HepG2 (cell line): ENCODE data around the gene SHFL. TPM values are rescaled to one million over a fixed set of nuclear protein-coding genes. Genes with fewer than 3 reads are reported as not detected.

Experiments
- ATAC-seq: fragments of 200-7000 bp; cut with Tn5 transposase; 3 replicates; pipeline ENCODE4 v1.9.1; 2020; ENCODE audit warnings: mild to moderate bottlenecking, moderate library complexity
- BruUV-seq: library from RNA; stranded (reverse); fragments of 400-500 nt; replicated peaks from 2 replicates; lab custom pipeline; 2021; lab: Mats Ljungman, UMichigan
- CTCF ChIA-PET: fragments of 300-600 bp; formaldehyde crosslinking; extraction: SDS; loops from one replicate; lab custom pipeline; 2021; ENCODE audit warnings: low total read pairs, inconsistent platforms, low intra/inter-chr PET ratio; lab: Yijun Ruan, JAX
- POLR2A ChIA-PET: fragments of 350-600 bp; sonication (Branson Sonifier 250); formaldehyde crosslinking; loops from one replicate; lab custom pipeline; 2020; ENCODE audit warnings: antibody characterized with exemption, inconsistent platforms; lab: Yijun Ruan, JAX
- DNase-seq: peaks from one replicate; pipeline ENCODE4 v3.0.0-alpha.2; 2015; ENCODE audit warnings: low spot score
- FAIRE-seq: peaks from 3 replicates; lab custom pipeline; 2011; peaks lifted over from hg19 to GRCh38; lab: Jason Lieb, UNC
- H2AFZ ChIP-seq: one replicate; pipeline ENCODE4 v1.6.1; 2011; ENCODE audit warnings: low read length, inconsistent platforms
- H3K27ac ChIP-seq: fragments of 300-600 bp; 3 replicates; pipeline ENCODE4 v1.8.0; 2011; ENCODE audit warnings: mixed run types, mild to moderate bottlenecking, mixed read lengths, low read length, inconsistent platforms; ENCODE audit not compliant: insufficient read depth; ENCODE audit errors: extremely low read length
- H3K27me3 ChIP-seq, 2 experiments: fragments of 200-600 bp in 1 of 2; 2 replicates in 1 of 2; 3 replicates in 1 of 2; pipeline versions ENCODE4 v1.6.0 to v1.8.0; 2011; ENCODE audit warnings: low read length in 2 of 2, mild to moderate bottlenecking in 2 of 2, moderate library complexity in 2 of 2, inconsistent platforms in 1 of 2; ENCODE audit not compliant: insufficient read depth in 2 of 2, control insufficient read depth in 1 of 2
- H3K36me3 ChIP-seq, 2 experiments: fragments of 200-600 bp in 1 of 2; replicated peaks in 1 of 2; 2 replicates in 1 of 2; 3 replicates in 1 of 2; pipeline versions ENCODE4 v1.5.1 to v1.8.0; 2011; ENCODE audit warnings: low read length in 2 of 2, inconsistent platforms in 1 of 2; ENCODE audit not compliant: insufficient read depth in 2 of 2, control insufficient read depth in 1 of 2
- H3K4me1 ChIP-seq: 2 replicates; pipeline ENCODE4 v1.5.1; 2012; ENCODE audit warnings: low read length, inconsistent platforms; ENCODE audit not compliant: insufficient read depth
- H3K4me2 ChIP-seq: 2 replicates; pipeline ENCODE4 v1.6.0; 2011; ENCODE audit warnings: low read depth, low read length, inconsistent platforms
- H3K4me3 ChIP-seq, 3 experiments: fragments of 200-600 bp in 1 of 3; sonication (generic), shearing (Covaris generic) in 1 of 3; replicated peaks in 1 of 3; 2 replicates each; pipeline ENCODE4 v1.5.1; 2011 to 2016; ENCODE audit warnings: low read length in 3 of 3, inconsistent platforms in 2 of 3, low read depth in 2 of 3, mild to moderate bottlenecking in 2 of 3, control low read depth in 1 of 3, mixed read lengths in 1 of 3; ENCODE audit not compliant: insufficient read depth in 1 of 3
- H3K79me2 ChIP-seq: one replicate; pipeline ENCODE4 v1.6.1; 2011; ENCODE audit warnings: low read length, inconsistent platforms; ENCODE audit not compliant: insufficient read depth
- H3K9ac ChIP-seq: 2 replicates; pipeline ENCODE4 v1.6.0; 2011; ENCODE audit warnings: mild to moderate bottlenecking, low read depth, low read length, inconsistent platforms; ENCODE audit not compliant: insufficient read depth
- H3K9me3 ChIP-seq: 2 replicates; pipeline ENCODE4 v1.5.1; 2012; ENCODE audit warnings: mild to moderate bottlenecking, low read length
- H4K20me1 ChIP-seq: 2 replicates; pipeline ENCODE4 v1.6.0; 2011; ENCODE audit warnings: inconsistent platforms, mild to moderate bottlenecking, low read length, moderate library complexity; ENCODE audit not compliant: insufficient read depth
- ADNP ChIP-seq: sonication (generic); formaldehyde crosslinking; IDR thresholded peaks from 2 replicates; pipeline ENCODE4 v1.4.0; 2020; ENCODE audit warnings: missing genetic modification reagents
- ATF1 ChIP-seq: IDR thresholded peaks from 2 replicates; pipeline ENCODE4 v1.6.1; 2016; ENCODE audit warnings: mild to moderate bottlenecking, control low read depth
- FOXA1 ChIP-seq, 2 experiments: fragments of 450-650 bp in 1 of 2; sonication (generic) in 1 of 2; formaldehyde crosslinking in 1 of 2; IDR thresholded peaks; 2 replicates each; pipeline versions ENCODE4 v1.4.0 to v1.6.1; 2016 to 2020; ENCODE audit warnings: missing genetic modification reagents in 1 of 2
- GLI4 ChIP-seq: sonication (generic); formaldehyde crosslinking; IDR thresholded peaks from 2 replicates; pipeline ENCODE4 v1.5.1; 2020; ENCODE audit warnings: missing genetic modification reagents, mild to moderate bottlenecking, moderate library complexity, borderline replicate concordance
- GMEB2 ChIP-seq: IDR thresholded peaks from 2 replicates; pipeline ENCODE4 v1.6.1; 2016; ENCODE audit warnings: missing biosample characterization, missing genetic modification reagents, low read depth
- KAT2B ChIP-seq: fragments of 150-350 bp; IDR thresholded peaks from 2 replicates; pipeline ENCODE4 v1.6.1; 2014; ENCODE audit warnings: low read depth, low read length, borderline replicate concordance
- KDM6A ChIP-seq: IDR thresholded peaks from 2 replicates; pipeline ENCODE4 v1.6.1; 2016; ENCODE audit warnings: low read depth
- MAFG ChIP-seq: sonication (generic); formaldehyde crosslinking; IDR thresholded peaks from 2 replicates; pipeline ENCODE4 v1.5.1; 2020; ENCODE audit warnings: mild to moderate bottlenecking, missing genetic modification reagents
- NCOA2 ChIP-seq: sonication (generic); formaldehyde crosslinking; IDR thresholded peaks from 2 replicates; pipeline ENCODE4 v1.8.0; 2022; ENCODE audit warnings: inconsistent platforms
- RBM39 ChIP-seq: fragments of 200-400 bp; formaldehyde crosslinking; IDR thresholded peaks from one replicate; pipeline ENCODE4 v1.6.1; 2018; ENCODE audit warnings: antibody characterized with exemption, mild to moderate bottlenecking, low read depth, low read length; ENCODE audit not compliant: poor library complexity, severe bottlenecking
- SRSF4 ChIP-seq: fragments of 200-400 bp; formaldehyde crosslinking; IDR thresholded peaks from one replicate; pipeline ENCODE4 v1.6.1; 2018; ENCODE audit warnings: mild to moderate bottlenecking, low read depth, low read length, moderate library complexity; ENCODE audit not compliant: poor library complexity, severe bottlenecking
- ZNF274 ChIP-seq: sonication (generic); formaldehyde crosslinking; IDR thresholded peaks from 2 replicates; pipeline ENCODE4 v1.5.1; 2020; ENCODE audit warnings: mild to moderate bottlenecking, missing genetic modification reagents
- ZNF3 ChIP-seq: IDR thresholded peaks from 2 replicates; pipeline ENCODE4 v1.7.0; 2017; ENCODE audit warnings: inconsistent platforms
- ZNF749 ChIP-seq: sonication (generic); formaldehyde crosslinking; IDR thresholded peaks from 2 replicates; pipeline ENCODE4 v1.8.0; 2022; ENCODE audit warnings: mild to moderate bottlenecking, missing genetic modification reagents, moderate library complexity, borderline replicate concordance
- ZNF770 ChIP-seq: sonication (generic); formaldehyde crosslinking; IDR thresholded peaks from 2 replicates; pipeline ENCODE4 v1.5.0; 2020; ENCODE audit warnings: mild to moderate bottlenecking, missing genetic modification reagents
- WGBS: methylation state at CpG from one replicate; pipeline ENCODE4 v1.1.6; 2017; ENCODE audit warnings: low lambda C conversion rate; 5-methylcytosine and 5-hydroxymethylcytosine counted together
- in situ Hi-C: cut with HindIII; loops from 2 replicates; pipeline ENCODE4 v1.10.0; 2017; ENCODE audit warnings: low pct_unique_long_range_greater_than_20kb; ENCODE audit not compliant: extremely low pct_ligation_motif_present
- intact Hi-C: fragments of 100-400 bp; cut with micrococcal nuclease; formaldehyde crosslinking; loops from one replicate; pipeline ENCODE4 v1.10.0; 2022; ENCODE audit not compliant: unreplicated experiment
- polyA plus RNA-seq, 8 experiments: library from polyadenylated mRNA; depleted of rRNA in 3 of 8; stranded (reverse) in 7 of 8; unstranded in 1 of 8; fragments of >200 nt; fragmentation: Illumina TruSeq in 4 of 8; extraction: Trizol in 4 of 8; gene quantifications; 2 replicates each; pipeline versions ENCODE4 v1.2.1 to v1.2.3, GENCODE V29; 2011 to 2016; ENCODE audit warnings: low read depth in 4 of 8, missing spikeins in 1 of 8, mixed read lengths in 1 of 8; ENCODE audit not compliant: insufficient read depth in 1 of 8
- total RNA-seq, 5 experiments: library from RNA; depleted of rRNA; stranded (reverse); fragments of >200 nt; fragmentation: Illumina TruSeq; extraction: Trizol; gene quantifications; 2 replicates each; pipeline ENCODE4 v1.2.3, GENCODE V29; 2016; ENCODE audit warnings: low read depth in 1 of 5

Gene SHFL
- total and polyA plus RNA-seq, 2 of the 13 experiments (the other 11 are each of a cell fraction or from before 2014, with no cell fraction given) = 12.3 to 36.4 TPM

GRCh38 chr19:10139952-10140351 is 53.8 kb downstream of the SHFL start:
- ChIA-PET POLR2A (no interaction called here), CTCF (no interaction called here)
- Histone ChIP-seq H3K4me2 (no peak overlapping the region), H3K4me3 (no peak overlapping the region), H3K9me3 (no peaks in the 10 kb centered on the region), H3K27ac (no peak overlapping the region), H3K36me3 (peaks cover 47 to 84% of the 10 kb centered on the region in 2 experiments), H3K27me3 (no peaks in the 10 kb centered on the region), H4K20me1 (no peaks in the 10 kb centered on the region), H2AFZ (no peak overlapping the region), H3K79me2 (no peaks in the 10 kb centered on the region), H3K4me1 (no peaks in the 10 kb centered on the region), H3K9ac (no peak overlapping the region)
- intact Hi-C loops (no loop called here), in situ Hi-C loops (no loop called here)
- DNase-seq = no peak
- no peak for TF ChIP-seq ADNP (CRISPR knock-in tag)
- TF ChIP-seq ZNF3 = no peak
- TF ChIP-seq KDM6A (CRISPR knock-in tag) = no peak
- no peak for TF ChIP-seq ZNF274 (CRISPR knock-in tag)
- TF ChIP-seq ATF1 (CRISPR knock-in tag) = no peak
- BruUV-seq = no TSS peak
- FAIRE-seq = no peak
- ATAC-seq = no peak
- WGBS = 95% methylated on average over 17 of the region's 23 CpGs

GRCh38 chr19:10141479-10141878 is 55.4 kb downstream of the SHFL start:
- POLR2A ChIA-PET = no interaction called here
- Histone ChIP-seq H4K20me1 (no peaks in the 10 kb centered on the region), H3K4me1 (no peaks in the 10 kb centered on the region), H3K27me3 (no peaks in the 10 kb centered on the region), H2AFZ (no peak overlapping the region), H3K9ac (no peak overlapping the region), H3K27ac (no peak overlapping the region), H3K79me2 (no peaks in the 10 kb centered on the region), H3K9me3 (no peaks in the 10 kb centered on the region), H3K4me2 (no peak overlapping the region), H3K4me3 (no peak overlapping the region), H3K36me3 (peaks cover 49 to 92% of the 10 kb centered on the region in 2 experiments)
- WGBS = 93% methylated on average over 9 of the region's 13 CpGs
- no peak for DNase-seq
- ATAC-seq = no peak
- no peak for FAIRE-seq
- in situ Hi-C loops (no loop called here), intact Hi-C loops (no loop called here)
- CTCF ChIA-PET = no interaction called here
- TSS peak; percentile 42 for BruUV-seq
- TF ChIP-seq RBM39 = no peak
- no peak for TF ChIP-seq MAFG (CRISPR knock-in tag)
- TF ChIP-seq FOXA1 (IDR thresholded peaks at IDR 0.05) = no peak
- TF ChIP-seq FOXA1 (CRISPR knock-in tag; IDR thresholded peaks at IDR 0.05) = no peak
- no peak for TF ChIP-seq SRSF4
- no peak for TF ChIP-seq NCOA2
- TF ChIP-seq ZNF749 (CRISPR knock-in tag) = no peak
- TF ChIP-seq GMEB2 = no peak
- TF ChIP-seq ZNF770 (CRISPR knock-in tag) = no peak
- TF ChIP-seq KAT2B = no peak
- TF ChIP-seq GLI4 (CRISPR knock-in tag) = no peak
